Hematopoietic multipotent progenitor cell treated with erythropoietin and hydrocortisone succinate and interleukin-3 and kit ligand, for 6 days (in vitro differentiated cells): Measurements from ENCODE around the gene FBXO11.
"Not testable (repeated sequence)": the region's sequence is repeated elsewhere in the genome, so short reads cannot be mapped to it uniquely, and the experiment has no call there.

Experiments
- DNase-seq: peaks from one replicate; pipeline ENCODE4 v3.0.0-alpha.2; 2015

Gene FBXO11

DNA sequence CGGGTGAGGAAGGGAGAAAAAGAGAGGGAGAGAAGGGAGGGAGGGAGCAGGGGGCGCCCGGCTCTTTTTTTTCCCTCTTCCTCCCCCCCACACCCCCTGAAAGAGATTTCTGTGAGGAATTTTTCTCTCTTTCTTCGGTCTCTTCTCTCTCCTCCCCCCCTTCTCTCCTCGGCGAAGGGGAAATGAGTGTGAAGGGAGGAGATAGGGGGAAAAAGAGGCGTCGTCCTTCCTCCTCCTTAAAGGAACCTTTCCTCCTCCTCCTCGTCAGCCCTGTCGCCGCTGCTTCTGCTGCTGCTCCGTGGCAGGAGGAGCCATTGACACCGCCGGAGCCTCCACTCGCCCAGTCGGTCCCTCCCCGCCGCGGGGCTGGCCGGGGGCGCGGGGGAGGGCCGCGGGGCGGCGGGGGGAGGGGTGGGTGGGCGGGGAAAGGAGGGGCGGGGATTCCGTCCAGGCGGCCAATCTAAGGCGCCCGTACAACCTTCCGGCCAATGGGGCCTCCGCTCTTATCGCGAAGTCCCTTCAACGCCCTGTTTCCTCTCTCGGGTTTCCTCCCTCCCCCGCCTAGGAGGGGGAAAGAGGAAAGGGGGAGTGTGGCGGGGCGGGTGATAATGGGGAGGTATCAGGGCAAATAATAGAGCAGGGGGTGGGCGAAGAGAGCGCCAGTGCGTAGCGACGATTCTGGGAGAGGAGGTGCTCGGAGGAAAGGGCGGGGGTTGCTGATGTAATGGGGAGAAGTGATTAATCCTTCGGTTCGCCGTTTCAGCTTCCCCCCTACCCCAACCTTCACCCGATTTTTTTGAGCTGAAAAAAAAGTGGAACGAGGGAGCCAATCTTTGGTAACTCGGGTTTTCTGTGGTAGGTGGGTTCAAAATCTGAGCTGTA is at the start of gene FBXO11:
Gene FBXO11, minus strand, starts transcription at position 342 of the 882 bp plus-strand sequence. CDS start 778 bp downstream, outside the sequence.
- peak; percentile 99 for DNase-seq

DNA sequence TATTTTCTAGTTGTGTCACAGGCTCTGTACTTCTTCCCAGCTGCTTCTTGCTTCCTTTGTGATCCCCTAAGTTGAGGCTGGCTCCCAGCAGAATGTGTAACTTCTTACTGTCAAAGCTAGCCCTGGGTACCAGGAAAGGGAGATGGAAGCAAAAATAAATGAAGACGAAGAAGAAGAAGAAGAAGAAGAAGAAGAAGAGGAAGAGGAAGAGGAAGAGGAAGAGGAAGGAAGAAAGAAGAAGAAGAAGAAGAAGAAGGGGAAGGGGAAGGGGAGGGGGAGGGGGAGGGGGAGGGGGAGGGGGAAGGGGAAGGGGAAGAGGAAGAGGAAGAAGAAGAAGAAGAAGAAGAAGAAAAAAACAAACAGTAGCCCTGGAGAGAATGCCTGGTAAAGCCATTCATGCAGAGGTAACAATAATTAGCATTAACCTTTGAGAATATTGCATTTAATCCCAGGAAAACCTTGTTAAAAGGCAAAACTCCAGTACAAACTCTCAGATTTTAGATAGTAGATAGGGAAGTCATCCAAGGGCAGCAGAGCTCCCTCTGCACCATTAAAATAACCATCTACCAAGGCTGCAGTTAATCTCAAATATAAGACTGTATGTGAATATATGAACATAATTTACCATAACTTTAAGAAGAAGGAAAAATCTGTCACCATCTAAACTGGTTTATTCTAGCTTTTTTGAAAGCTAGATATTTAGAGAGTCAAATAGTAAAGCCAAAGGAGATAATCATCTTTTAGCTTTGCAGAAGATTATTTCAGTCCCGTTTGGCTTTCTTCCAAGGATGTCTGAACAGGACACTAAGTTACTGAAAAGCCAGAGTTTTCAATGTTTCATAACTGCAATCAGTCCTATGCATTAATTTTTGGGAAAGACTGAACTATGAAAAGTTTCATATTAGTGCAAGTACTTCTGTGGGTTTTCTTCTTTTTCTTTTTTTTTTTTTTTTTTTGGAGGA is 44.3 kb upstream of the FBXO11 start:
- DNase-seq: peak; percentile 27

DNA sequence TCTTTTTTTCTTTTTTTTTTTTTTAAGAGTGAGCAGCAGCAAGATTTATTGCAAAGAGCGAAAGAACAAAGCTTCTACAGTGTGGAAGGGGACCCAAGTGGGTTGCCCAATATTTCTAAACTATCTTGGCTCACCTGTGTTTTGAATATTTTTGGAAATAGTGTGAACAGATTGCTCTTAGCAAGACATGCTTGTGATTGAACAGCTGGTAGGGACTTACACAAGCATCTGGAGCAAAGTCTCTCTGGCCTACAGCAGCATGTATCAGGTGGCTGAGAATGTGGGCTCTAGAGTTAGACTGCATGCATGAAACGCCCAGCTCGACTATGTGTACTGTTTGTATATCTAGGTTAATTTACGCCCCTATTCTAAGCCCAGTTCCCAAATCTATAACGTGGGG is 40.3 kb upstream of the FBXO11 start:
- DNase-seq: no peak

DNA sequence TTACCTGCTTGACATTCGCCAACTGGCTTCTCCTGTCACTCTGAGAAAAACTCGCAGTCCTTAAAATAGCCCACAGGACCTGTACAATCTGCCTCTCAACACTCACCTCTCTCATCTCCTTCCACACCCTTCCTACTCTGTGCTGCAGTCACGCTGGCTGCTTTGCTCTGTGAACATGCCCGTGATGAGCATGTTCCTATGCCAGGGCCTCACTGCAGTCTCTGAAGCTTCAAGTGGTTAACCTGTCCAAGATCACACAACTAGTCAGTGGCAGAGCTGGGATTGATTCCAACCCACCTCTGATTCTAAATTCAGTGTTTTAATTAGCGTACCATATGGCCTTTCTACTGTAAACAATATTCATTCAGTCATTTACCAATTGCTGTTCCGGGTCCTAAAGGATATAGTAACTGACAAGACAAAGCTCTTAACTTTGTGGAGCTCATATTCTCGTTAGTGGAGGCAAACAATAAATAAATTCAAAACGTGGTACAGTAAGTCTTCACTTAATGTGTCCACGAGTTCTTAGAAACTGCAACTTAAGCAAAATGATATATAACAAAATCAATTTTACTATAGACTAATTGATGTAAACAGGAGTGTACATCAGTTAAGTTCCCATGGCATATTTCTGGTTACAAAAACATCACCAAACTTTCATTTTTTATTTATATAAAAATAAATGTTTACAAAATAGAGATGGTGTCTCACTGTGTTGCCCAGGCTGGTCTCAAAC is 38.9 kb upstream of the FBXO11 start:
- no peak for DNase-seq

DNA sequence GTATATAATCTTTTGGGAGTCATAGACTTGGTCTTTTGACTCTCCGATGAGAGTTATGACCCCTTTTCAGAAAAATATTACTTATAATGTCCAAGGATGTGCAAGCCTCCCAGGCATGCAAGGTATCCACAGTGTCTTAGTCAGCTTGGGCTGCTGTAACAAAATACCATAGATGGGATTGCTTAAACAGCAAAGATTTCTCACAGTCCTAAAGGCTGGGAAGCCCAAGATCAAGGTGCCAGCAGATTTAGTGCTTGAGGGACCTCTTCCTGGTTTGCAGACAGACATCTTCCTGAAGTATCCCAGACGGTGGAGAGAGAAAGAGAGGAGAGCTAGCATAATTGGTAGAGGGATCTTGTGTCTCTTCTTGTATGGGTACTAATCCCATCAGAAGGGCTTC is 35.6 kb upstream of the FBXO11 start:
- no peak for DNase-seq

DNA sequence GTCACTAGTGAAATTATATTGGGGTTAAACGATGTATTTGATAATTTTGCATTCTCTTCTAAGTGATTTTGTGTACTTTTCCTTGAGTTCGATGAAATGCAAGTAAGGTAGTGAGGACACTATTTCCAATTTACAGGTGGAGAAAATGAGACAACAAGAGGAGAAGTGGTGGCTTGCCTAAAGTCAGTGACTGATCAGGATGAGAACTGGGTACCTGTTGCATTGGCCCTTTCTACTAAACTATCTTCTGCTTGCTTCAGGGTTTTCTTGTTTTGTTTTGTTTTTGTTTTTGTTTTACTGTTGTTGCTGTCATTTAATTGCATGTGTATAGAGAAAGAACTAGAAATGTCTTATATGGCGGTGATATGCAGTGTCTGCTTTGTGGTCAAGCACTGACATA is 31.4 kb upstream of the FBXO11 start:
- DNase-seq: no peak

DNA sequence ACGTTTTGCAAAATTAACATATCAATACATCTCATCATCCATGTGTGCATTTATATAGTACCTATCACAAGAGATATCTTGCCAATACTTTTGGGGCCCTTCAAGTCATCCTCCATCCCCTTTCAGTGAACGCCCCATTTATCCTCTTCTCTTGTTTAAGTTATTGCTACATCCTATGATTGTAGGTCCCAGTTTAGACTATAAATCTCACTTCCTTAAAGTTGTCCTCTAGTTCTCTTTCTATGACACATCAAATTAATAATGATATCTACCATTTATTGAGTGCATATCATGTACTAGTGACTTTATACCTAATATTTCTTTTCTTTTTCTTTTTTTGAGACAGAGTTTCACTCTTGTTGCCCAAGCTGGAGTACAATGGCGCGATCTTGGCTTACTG is 28.8 kb upstream of the FBXO11 start:
- DNase-seq: no peak

DNA sequence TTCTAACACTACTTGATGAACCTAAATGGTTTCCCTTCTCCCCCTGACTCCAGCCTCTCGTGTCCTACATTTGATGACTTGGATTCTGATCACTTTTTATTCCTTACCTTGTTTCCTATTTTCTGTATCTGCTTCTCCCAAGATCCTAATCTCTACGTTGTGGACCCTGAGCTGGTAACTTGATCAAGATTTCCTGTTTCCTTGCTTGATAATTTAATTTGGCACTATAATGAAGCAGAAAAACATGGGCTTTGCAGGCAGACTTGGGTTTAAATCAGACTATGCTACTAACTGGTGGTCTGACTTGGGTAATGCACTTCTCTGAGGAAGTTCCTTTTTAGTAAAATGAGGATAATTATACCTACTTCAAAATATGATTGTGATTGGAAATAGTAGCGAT is 11.7 kb upstream of the FBXO11 start:
- DNase-seq: no peak

DNA sequence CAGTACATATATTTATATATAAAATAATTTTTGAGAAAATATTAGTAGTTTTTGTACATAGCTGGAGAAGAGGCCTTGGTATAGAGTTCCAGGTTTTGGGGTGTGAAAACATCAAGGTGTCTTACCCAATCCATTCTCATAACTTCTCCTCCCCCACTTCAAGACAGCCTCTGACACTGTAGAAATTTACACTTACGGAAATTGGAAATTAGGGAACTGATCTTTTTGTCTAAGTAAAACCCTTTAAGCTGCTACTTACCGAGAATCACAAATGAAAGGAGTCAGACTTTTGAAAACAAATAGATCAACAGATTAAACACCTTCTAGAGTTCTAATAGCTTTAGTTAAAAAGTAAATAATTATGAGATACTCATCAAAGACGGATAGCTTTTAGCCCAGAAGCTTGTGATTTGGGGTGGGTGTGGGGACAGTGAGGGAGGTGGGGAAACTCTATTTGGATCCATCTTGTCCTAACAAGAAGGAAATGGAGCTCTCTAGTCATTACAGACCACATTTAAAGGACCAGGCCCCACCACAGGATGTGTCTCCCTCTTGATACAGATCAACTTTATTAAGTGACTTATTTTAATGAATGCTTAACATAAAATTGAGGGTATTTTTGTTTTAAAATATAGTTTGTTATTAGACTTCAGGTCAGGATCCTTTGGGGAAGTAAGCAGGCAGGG is 11.1 kb upstream of the FBXO11 start:
- DNase-seq: no peak

DNA sequence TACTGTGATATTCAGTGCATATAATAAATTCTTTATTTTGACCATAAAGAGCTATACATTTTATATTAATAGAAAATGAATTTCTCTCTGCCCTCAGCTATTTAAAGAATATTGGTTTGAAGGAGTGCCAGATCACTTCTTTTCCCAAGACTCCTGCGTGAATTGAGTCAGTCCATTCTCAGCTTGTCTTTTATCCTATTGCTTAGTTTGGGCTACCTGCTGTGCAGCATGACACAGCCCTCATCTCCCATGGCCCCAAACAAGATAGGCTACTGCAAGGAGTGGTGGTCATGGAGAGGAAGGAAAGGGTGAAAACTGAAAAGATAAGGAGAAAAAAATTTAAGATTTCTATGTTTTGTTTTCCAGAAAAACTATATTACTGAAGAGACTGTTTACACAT is 10.1 kb upstream of the FBXO11 start:
- no peak for DNase-seq

DNA sequence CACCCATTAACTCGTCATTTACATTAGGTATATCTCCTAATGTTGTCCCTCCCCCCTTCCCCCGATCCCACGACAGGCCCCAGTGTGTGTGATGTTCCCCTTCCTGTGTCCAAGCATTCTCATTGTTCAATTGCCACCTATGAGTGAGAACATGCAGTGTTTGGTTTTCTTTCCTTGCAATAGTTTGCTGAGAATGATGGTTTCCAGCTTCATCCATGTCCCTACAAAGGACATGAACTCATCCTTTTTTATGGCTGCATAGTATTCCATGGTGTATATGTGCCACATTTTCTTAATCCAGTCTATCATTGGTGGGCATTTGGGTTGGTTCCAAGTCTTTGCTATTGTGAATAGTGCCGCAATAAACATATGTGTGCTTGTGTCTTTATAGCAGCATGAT is 4.4 kb upstream of the FBXO11 start:
- DNase-seq: not testable (repeated sequence)

DNA sequence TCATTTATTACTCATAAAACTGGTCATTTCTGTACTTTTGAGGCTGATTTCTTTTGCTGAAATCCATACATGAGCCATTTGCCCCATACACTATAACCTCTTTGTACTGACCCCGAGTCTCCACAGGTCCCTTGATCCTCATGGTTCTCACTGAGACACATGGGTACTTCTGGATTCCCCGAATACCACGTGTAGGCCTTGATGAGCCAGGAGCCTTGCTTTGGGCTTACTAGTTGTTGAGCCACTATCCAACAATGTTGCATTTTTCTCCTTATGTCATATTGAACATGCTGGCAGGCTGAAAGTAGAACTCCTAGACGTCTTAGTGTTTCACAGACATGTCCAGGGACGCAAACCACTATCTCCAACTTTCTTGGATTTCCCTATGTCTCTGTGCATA is 2.4 kb upstream of the FBXO11 start:
- no peak for DNase-seq

DNA sequence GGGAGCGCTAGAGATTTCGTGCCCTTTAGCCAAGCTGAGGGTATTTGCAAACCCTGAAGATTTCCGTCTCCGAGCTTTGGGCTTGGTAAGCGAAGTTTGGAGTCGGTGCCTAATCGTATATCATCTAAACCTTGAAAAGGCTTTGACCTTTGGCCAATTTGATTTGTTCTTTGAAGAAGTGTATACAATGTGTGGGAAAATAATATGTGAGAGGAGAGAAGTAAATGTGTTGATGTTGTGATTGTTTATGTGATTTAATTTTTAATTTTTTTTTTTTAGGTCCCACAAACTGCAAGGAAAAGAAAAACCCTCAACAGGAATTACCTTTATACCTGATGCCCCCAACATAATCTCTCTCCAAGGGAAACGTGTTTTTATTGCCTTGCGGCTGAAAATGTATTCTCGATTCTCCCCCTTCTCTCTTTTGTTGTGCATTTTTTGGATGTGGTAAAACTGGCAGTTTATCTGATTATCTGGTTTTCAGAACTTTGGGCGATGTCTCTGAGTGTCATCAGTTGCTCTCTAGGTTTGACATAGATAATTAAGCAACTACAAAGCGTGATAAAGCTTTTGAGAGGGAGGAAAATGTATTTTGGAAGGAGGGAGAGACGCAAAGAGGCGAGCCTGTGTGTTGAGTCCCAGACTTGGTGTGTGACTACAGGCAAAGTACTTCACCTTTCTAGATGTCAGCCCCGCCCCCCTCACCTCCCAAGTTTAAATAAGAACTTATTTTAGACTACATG is 912 bp upstream of the FBXO11 start:
- peak; percentile 70 for DNase-seq

DNA sequence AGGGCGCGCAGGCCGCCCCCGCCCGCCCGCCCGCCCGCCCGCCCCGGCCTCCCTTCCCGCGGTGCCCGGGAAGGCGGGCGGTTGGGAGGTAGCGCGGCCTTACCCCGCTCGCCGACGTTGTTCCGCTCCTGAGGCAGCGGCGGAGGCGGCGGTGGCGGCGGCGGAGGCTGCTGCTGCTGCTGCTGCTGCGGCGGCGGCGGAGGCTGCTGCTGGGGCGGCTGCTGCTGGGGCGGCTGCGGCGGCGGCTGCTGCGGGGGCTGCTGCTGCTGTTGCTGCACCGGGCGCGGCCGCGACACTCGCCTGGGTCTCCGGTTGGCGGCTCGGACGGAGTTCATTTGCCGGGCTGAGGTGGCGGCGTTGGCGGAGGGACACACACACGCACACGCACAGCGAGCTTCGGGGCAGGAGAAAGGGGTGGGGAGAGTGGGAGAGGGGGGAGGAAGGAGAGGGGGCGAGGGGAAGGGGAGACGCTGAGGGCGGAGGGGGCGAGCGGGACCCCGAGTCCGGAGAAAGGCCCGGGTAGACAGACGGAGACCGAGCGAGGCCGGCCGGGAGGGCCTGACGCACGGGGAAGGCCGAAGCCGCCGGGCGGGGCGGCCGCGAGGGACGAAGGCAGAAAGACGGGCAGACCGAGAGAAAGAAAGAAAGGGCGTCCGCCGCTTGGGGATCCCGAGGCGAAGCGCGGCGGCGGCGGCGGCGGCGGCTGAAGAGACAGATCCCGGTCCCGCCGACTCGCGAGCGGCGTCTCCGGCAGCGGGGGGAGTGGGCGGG is 727 bp downstream of the FBXO11 start:
- DNase-seq: peak; percentile 56

DNA sequence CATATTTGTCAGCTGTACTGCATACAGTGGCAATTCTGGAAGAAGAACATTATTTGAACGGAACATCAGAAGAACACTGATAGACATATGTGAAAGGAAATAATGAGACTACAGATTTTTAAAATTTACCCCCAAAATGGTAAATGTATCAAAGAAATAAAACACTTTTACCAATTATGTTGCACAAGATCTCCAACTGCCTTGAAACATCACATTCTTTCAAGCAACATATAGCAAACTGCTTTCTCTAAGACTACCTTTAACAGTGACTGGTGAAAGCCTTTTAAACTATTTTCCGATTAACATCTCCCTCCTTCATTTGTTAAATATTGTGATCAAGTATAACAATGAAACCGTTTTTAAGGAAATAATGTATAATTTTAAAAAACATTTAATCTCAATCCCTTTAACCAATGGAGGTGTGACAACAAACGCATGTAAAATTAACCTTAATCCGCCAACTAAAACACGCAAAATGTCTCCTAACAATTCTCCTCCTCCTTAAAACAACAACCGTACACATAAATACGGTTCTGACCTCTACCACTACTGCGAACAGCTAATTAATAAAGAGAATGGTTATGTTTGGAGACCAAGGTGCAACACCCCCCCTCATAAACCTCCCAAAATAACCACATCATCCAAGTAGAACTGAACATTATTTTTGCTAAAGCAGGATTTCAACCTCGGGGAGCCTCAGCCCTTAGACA is 2.4 kb downstream of the FBXO11 start:
- no peak for DNase-seq

DNA sequence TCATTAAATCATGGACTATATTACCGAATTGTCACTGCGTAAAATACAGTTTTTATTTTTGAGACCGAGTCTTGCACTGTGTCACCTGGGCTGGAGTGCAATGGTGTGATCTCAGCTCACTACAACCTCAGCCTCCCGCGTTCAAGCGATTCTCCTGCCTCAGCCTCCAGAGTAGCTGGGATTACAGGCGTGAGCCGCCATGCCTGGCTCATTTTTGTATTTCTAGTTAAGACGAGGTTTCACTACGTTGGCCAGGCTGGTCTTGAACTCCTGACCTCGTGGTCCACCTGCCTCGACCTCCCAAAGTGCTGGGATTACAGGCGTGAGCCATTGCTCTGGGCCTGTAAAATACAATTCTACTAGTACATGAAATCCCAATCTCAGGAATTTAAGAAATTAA is 4.4 kb downstream of the FBXO11 start:
- not testable (repeated sequence) for DNase-seq

DNA sequence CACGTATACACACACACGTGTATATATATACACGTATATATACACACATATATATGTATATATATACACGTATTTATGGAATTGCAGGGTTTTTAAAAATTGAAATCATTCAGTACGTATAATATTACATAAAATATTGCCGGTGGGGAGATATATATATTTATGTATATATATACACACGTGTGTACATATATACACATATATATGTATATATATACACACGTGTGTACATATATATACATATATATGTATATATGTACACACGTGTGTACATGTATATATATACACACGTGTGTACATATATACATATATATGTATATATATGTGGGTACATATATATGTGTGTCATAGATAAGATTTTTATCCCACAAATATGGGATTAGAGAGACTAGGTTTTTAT is 5.4 kb downstream of the FBXO11 start:
- DNase-seq: no peak

DNA sequence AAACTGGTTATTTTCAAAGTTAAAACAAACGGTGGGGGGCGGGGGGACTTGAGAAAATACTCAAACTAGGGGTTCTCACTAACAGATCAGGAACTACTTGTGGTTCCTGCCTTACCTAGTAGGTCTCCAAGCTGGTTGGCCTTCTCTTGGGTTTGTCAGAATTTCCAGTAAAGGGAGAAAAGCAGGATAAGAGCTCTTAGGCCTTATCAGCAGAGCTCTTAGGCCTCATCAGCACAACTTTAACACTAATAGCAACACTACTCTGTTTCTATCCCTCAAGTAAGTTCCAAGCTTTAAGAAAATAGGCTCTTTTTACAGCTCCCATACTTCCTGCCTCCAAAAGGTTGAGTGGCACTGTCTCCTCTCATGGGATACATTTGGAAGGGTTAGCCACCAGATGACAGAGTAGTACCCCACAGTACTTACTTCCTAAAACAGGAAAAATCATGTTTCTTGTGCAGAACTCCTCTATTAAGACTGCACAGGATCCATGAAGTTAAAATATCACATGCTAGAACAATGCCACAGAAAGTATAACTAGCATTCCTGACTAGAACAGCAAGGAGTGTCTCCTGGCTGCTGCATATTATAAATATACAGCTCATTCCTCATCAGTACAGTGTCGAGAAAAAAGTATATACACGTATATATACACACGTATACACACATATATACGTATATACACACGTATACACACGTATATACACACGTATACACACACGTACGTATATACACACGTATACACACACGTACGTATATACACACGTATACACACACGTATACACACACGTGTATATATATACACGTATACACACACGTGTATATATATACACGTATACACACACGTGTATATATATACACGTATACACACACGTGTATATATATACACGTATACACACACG is 6.1 kb downstream of the FBXO11 start:
- DNase-seq: peak; percentile 52
